ENCODE measurements around the gene ZFP36L1.

ZFP36L1 gene

GRCh38 chr14:68762953-68763764, 29.7 kb downstream of the ZFP36L1 start:
- no peak for DNase-seq (ENCODE audit: low read depth)

- DNase-seq (ENCODE audit: low read depth): no peak
These were observed 31.5 kb downstream of the ZFP36L1 start for GRCh38 chr14:68761391-68761790.

DNA sequence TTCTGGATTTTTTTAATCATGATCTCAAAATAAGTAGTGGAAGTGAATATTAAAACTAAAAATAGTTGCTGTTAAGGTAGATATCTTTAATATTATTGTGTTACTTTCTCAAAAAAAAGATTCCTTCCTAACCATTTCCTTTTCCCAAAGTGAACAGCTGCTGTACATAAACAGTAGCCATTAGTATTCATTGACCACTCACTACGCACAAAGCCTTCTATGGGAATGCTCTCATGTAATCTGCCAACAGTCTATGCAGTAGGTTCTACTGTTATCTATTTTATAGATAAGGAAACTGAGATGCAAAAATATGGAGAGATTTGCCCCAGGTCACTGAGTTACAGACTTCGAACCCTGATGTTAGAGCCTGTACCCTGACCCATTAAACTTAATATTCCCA, 32.1 kb downstream of the ZFP36L1 start:
- DNase-seq (ENCODE audit: low read depth): no peak

DNA sequence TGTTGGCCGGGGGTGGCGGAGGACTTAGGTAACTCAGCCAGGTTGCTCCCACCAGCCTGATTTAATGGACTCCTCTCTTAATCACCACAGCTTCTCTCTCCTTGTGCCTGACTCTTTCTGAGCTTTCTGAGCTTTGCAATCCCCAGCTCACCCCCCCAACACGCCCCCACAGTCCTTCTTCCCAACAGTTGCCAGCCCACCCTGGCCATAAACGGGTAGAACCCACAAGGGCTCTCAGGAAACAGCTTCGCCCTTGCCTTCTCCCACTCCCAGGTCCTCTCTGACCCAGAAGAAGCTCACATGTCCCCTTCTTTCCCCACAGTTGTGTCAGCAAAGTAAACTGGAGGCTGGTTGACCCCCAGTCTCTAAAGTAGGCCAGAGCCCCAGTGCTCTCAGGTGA, 32.9 kb downstream of the ZFP36L1 start:
- DNase-seq (ENCODE audit: low read depth): no peak

DNA sequence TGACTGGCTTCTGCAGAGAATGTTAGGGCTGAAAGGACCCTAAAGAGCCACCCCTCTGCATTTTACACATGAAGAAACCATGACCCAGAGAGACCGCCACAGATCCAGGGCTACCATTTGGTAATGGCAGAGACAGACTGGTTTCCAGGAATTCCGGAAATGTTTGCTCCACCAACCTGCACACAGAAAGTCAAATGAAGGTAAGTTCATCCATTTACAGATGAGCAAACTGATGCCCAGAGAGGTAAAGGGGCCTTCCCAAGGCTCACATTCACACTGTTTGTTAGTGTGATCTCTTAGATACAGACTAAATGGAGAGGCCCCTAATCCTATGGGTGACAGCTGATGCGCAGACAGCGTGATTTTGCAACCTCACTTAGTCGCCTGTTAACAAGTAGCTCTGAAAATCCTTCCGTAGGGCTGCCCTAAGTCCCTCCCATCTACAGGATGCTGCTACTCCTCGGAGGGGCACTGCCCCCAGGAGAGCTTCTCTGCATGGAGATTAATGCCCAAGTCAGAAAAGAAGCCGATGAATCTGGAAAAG, 33.8 kb downstream of the ZFP36L1 start:
- DNase-seq (ENCODE audit: low read depth): no peak

DNA sequence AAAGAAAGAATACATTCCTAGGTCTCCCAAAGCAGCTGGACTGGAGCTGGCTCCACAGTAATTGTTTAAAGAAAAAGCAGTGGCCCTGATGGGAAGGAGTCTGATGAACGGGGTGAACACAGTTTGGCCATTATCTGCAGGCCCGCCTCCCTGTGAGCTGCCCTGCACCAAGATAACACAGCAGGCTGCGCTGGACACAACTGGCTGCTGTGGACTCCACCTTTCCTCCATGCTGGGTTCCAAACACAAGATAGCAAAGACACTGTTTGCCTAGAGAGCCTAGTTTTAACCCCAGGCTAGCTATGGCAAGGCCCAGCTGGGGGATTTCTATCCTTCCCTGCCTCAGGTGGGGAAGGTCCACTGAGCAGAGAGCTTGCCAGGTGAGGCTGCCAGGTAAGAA, 34.6 kb downstream of the ZFP36L1 start:
- no peak for DNase-seq (ENCODE audit: low read depth)

DNA sequence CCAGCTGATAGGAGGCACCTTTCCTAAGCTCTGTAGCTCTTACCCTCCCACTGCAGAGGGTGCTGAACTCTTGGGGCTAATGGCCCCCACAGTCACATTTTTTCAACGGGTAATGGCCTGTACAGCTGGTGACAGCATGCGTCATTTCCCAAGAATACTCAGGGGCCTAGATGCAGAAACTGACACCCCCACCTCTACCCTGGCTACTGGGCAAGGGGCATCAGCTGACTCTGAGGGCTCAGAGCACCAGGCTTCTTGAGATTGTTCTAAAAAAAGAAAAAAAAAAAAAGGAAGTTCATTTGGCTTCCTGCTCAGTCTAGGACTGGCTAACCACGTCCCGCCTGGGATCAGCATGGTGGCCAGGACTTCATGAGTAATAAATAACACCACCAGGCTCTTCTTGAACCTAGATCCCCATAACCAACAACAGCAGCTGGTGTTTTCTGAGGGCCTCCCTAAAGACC, 35.2 kb downstream of the ZFP36L1 start:
- no peak for DNase-seq (ENCODE audit: low read depth)

DNA sequence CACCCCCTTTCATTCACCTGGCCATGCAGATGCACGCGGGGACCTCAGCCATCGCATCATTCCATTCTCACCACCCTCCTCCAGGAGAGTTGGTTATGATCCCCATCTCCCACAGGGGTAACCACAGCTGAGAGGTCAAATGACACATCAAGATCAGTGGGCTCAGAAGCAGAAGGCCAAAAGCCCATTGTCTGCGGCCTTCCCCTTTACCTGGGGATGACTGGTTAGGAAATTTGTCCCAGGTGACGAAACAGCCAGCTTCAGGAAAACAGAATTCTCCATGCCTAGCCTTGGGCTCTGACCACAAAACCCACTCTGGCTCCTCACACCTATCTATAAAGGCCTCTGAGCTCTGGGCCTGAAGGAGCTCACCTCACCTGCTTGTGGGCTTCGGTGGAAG, 36.1 kb downstream of the ZFP36L1 start:
- no peak for DNase-seq (ENCODE audit: low read depth)

DNA sequence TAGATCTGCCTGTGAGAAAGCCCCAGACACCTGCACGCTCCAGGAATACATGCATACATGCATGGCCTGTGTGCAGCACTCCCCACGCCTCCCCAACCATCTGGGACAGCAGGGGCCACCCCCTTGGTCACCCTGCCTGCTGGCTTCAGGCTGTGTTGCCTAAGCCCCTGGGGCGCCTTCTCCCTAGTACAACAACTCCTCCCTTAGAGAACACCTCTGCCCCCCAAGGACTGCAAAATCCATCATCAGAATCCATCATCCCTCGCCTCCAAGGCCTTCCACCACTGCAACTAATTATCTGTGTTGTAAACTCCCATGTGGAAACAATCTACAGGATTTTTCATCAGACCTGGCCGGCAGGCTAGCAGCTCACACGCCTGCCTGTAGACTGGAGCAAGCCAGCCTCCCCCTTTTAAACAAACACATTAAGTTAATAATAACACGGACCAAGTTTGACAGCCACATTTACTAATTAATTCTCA, 36.8 kb downstream of the ZFP36L1 start:
- DNase-seq (ENCODE audit: low read depth): no peak

DNA sequence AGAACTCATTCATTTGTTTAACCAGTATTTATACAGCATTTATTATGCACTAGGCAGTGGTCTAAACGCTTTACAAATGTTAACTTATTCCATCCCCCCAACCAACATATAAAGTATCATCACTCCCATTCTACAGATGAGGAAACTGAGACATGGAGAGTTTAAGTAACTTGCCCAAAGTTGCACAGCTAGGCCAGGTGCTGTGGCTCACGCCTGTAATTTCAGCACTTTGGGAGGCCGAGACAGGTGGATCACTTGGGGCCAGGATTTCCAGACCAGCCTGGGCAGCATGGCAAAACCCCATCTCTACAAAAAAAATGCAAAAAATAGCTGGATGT, 37.9 kb downstream of the ZFP36L1 start:
- no peak for DNase-seq (ENCODE audit: low read depth)

- no peak for DNase-seq (ENCODE audit: low read depth)
These were observed 39.2 kb downstream of the ZFP36L1 start for GRCh38 chr14:68753690-68754089.

- DNase-seq (ENCODE audit: low read depth): no peak
These were observed 40.4 kb downstream of the ZFP36L1 start for GRCh38 chr14:68752271-68753006.

GRCh38 chr14:68749487-68750475, 43.1 kb downstream of the ZFP36L1 start:
- DNase-seq (ENCODE audit: low read depth): no peak

DNA sequence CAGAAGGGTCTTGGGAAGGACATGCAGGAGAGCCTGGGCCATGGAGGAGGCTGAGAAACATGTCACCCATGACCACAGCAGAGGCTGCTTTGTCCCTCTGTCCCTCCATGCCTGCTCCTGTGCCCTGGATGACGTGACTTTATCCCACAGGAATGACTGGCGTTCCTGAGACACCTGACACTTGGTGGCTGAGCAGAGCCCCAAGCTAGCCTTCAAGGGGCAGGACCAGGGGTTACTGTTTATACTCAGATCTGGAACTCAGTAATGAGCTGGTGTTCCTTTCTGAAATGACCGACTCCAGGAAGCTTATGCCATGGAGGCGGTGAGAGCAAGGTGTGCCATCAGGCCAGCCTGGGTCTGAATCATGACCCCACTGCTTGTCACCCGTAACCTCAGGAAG, 44.2 kb downstream of the ZFP36L1 start:
- no peak for DNase-seq (ENCODE audit: low read depth)

- DNase-seq (ENCODE audit: low read depth): no peak
These were observed 44.6 kb downstream of the ZFP36L1 start for GRCh38 chr14:68748260-68748659.

DNA sequence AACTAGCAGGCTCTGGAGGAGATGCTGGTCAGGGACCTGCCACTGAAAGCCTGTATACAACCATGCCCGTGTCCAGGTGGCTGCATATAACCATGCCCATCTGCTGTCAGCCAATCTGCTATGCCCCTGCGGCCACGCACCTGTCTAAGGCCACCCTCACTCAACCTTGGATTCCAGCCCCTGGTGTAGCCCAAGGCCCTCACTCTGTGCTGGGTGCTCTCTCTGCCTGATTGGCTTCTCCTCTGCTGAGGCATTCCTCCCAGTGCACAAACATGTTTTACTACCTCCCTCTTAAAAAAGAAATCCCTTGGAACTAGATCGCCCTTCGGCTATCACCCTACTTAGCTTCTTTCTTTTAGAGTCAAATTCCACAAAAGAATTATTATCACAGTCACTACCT, 45.5 kb downstream of the ZFP36L1 start:
- no peak for DNase-seq (ENCODE audit: low read depth)

GRCh38 chr14:68744613-68745012, 48.3 kb downstream of the ZFP36L1 start:
- no peak for DNase-seq (ENCODE audit: low read depth)

DNA sequence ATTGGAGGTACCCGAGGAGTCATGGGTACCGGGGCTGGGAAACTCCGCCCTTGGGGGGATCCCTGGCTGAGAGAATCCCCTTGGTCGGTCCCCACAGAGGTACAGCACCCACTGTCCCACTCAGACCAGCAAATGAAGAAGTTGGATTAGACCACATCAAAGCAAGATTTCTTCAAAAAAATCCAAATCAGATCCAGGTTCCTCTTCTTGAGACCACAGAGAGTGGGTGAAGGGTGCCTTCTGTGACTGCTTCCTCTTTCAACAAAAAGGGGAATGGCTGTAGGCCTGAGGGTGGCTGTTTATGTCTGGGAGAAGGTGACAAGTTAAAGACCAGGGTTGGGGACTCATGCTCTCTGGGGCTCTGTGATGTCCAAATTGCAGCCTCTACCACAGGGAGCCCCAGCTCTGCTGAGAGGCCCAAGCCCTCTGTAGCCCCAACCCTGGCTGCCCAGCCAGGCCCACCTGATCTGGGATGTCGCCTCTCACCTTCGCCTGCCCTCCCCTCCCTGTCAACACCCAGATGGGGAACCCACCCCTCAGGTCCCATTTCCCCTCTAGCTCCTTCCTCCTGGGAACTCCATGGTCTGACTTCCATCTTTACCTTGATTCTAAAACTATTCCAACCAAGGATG, 50.9 kb downstream of the ZFP36L1 start:
- DNase-seq (ENCODE audit: low read depth): no peak

- DNase-seq (ENCODE audit: low read depth): no peak
These were observed 51.4 kb downstream of the ZFP36L1 start for GRCh38 chr14:68741477-68741791.

- no peak for DNase-seq (ENCODE audit: low read depth)
These were observed 51.9 kb downstream of the ZFP36L1 start for GRCh38 chr14:68740788-68741476.

DNA sequence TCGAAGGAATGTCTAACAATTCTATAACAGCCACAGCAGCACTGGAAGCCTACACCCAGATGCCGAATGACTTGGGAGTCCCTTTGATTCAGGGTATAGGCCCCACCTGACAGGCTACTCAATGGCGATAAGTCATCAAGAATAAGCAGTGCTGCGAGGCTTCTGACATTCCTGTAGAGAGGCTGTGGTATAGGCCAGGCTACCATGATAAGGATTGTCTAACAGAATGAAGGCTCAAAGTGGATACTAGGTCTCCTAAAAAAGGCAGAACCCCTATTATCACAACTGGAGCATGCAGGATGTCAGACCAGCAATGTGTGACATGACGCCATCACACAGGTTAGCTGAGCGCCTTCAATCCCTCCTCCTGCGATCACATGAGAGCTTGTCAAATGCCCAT, 53.2 kb downstream of the ZFP36L1 start:
- no peak for DNase-seq (ENCODE audit: low read depth)
